Measurements from ENCODE around the gene RPL6.

RPL6 gene

DNA sequence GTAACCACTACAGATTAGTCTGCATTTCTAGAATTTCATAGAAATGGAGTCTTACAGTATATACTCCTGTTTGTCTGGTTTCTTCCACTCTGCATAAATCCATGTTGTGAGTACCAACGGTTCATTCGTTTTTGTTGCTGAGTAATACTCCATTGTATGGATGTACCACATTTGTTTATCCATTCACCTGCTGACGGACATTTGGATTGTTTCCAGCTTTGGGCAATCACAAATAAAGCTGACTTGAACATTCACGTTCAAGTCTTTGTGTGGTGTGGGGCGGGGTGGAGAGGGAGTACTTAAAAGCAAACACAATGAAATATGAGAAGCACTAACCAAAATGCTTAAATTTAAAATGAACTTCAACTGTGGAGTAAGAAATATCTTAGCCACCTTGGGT lies 34.3 kb downstream of the RPL6 start:
- peak; percentile 51 for DNase-seq

DNA sequence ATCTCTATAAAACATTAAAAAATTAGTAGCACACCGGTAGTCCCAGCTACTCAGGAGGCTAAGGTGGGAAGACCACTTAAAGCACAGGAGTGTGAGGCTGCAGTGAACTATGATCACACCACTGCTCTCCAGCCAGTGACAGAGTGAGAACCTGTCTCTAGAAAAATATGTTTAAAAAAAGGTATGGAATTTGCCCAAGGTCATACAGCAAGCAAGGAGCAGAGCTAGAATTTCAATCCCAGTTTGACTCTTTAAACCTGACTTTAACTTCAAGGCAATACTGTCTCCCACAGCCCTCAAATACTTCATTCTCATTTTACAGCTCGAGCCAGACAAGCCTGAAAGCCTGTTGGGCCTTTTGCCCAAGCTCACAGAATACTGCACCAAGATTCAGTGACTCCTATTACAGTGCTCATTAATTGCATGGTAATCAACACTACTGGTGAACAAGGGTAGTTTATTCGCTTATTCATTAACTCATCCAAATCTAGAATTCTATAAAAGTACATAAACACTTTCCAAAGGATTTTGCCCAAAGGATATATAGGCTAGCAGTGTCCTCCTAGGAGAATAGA lies 35.2 kb downstream of the RPL6 start:
- no peak for DNase-seq

DNA sequence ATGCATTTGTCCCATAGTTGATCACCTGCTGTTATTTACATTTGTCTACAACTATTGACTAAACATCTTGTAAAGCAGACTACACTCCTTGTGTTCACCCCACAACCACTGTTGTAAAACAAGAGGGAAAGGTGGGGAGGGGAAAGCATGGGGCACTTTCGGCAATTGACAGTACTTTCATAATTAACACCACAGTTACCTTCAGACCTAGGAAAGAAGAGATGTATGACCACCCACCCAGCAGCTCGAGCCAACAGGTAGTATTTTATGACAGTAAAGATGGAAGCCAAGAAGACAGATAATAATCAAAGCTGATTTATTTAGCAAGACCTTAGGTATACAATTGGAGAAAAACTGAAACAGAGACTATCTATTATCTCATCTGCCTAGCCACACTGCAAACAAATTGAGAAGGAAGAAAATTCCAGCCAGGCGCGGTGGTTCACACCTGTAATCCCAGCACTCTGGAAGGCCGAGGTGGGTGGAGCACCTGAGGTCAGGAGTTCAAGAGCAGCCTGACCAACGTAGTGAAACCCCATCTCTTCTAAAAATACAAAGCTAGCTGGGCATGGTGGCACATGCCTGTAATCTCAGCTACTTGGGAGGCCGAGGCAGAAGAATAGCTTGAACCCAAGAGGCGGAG lies 38.4 kb downstream of the RPL6 start:
- DNase-seq: no peak

DNA sequence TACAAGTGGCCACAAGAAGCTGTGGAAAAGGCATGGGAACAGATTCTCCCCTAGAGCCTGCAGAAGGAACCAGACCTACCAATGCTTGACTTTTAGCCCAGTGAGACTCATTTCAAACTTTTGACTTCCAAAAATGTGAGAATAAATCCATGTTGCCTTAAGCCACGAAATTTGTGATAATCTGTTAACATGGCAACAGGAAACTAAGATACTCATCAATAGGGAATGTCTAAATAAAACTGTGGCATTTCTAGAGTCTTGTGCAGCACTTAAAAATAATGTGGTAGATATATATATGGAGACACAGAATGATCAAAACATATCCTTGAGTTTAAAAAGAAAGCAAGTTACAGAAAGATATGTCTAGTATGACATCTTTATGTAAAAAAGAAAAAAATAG lies 39.2 kb downstream of the RPL6 start:
- DNase-seq: no peak

DNA sequence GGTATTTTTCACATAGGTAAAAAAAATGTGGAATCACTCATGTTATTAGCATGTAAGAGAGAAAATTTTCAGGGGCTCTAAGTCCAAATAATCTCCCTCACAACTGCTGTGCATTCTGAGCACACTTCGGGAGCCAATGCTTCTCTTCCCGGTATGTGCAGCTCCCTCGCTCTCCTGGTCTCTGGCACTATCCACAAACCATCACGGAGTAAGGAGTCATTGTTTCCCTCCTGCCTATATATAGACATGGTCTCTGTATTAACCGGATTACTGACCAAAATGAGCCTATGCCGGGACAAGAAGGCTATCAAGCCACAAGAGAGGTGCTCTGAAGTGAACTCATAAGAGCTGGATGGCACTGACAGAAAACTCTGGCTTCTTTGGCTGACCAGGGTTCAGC lies 40.5 kb downstream of the RPL6 start:
- DNase-seq: no peak

DNA sequence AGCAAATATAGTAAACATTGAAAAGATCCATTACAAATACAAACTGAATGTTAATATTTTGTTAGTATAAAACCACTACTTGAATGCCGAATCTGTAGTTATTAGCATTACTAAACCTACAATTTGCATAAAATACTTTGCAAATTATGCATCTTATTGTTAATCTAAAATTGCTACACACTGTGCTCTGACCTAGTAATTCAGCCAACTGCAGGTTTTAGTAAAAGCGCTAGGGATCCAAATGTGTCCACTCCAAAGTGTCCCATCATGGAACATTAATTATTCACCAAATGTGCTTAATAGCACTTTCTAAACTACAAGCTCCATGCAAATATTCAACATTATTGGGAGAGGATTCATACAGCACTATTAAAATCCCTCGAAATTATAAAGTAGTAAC lies 41.4 kb downstream of the RPL6 start:
- no peak for DNase-seq

DNA sequence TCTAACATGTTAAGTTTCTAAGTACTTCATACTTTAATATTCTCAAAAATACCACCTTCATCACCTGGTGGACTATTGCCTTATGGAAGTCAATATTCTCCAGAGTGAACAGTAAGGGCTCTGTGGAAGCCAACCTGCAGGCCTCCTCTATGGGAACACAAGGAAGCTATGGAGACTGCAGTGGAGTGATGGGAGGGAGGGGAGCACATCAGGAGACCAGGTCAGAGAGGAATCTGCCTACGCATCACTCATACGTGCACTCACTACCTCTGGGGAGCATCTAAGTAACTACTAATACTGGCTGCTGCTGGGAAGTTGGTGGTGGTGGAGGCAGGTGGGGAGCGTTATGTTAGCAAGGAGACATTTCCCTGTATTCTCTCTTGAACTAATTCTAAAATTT lies 47.1 kb downstream of the RPL6 start:
- DNase-seq: peak; percentile 22

DNA sequence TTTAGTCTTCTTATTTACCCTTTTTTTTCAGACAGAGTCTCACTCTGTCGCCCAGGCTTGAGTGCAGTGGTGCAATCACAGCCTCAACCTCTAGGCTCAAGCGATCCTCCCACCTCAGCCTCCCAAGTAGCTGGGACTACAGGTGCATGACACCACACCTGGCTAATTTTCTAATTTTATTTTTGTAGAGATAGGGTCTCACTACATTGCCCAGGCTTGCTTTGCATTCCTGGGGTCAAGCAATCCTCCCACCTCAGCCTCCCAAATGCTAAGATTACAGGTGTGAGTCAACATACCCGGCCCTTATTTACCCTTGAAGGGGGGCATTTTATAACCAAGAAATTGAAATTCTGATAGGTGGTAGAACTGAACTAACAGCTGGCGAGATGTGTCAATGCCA lies 48.1 kb downstream of the RPL6 start:
- DNase-seq: no peak

DNA sequence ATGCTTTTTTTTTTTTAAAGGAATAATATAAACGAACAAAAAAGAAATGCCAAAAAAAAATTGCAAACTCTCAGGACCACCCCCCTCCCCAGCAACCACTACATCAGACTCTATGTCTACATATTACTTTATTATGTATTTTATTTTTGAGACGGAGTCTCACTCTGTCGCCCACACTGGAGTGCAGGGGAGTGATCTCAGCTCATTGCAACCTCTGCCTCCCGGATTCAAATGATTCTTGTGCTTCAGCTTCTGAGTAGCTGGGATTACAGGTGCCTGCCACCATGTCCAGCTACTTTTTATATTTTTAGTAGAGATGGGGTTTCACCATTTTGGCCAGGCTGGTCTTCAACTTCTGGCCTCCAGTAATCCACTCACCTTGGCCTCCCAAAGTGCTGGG lies 50.1 kb downstream of the RPL6 start:
- no peak for DNase-seq

DNA sequence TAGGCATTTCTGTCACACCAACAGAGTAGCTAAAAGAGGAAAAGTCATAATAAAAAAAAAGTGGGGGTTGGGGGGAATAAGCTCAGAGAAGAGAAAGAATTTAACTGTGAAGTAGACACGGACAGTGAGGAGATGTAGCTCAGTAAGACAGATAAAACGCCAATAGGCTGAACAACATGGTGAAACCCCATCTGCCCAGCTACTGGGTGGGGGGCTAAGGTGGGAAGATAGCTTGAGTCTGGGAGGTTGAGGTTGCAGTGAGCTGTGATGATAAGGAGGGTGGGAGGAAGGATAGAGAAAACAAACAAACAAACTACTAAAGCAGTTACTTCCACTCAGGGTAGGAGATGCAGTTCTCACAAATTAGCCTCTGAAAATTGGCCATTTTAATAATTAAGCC lies 52.2 kb downstream of the RPL6 start:
- no peak for DNase-seq
